Liver (tissue), 9 donors: ENCODE results near the gene P2RX5. TPM values are rescaled to one million over a fixed set of nuclear protein-coding genes. Genes with fewer than 3 reads are reported as not detected.

ENCODE experiments used
- DNase-seq: peaks from one replicate; pipeline ENCODE4 v3.0.0-alpha.2; 2017; ENCODE audit warnings: low spot score
- H3K27ac ChIP-seq, 2 donors: one replicate each; pipeline ENCODE4 v1.7.0; 2013; ENCODE audit warnings: inconsistent platforms in 2 of 2, low read length in 2 of 2, control low read depth in 1 of 2, low read depth in 1 of 2, mild to moderate bottlenecking in 1 of 2
- H3K27me3 ChIP-seq, 4 donors: one replicate each; pipeline versions ENCODE4 v1.6.1 to v1.7.0; 2013; ENCODE audit warnings: low read length in 3 of 4, inconsistent platforms in 1 of 4, mild to moderate bottlenecking in 1 of 4, moderate library complexity in 1 of 4; ENCODE audit not compliant: control insufficient read depth in 4 of 4, insufficient read depth in 4 of 4
- H3K36me3 ChIP-seq, 4 donors: one replicate each; pipeline versions ENCODE4 v1.6.1 to v1.7.0; 2013; ENCODE audit warnings: low read length in 3 of 4, mild to moderate bottlenecking in 3 of 4, low read depth in 1 of 4, moderate library complexity in 1 of 4; ENCODE audit not compliant: control insufficient read depth in 4 of 4, insufficient read depth in 3 of 4
- H3K4me1 ChIP-seq, 4 donors: one replicate each; pipeline versions ENCODE4 v1.6.1 to v1.7.0; 2013; ENCODE audit warnings: low read length in 3 of 4, mild to moderate bottlenecking in 3 of 4, moderate library complexity in 1 of 4; ENCODE audit not compliant: control insufficient read depth in 4 of 4, insufficient read depth in 4 of 4
- H3K4me3 ChIP-seq, 3 donors: one replicate each; pipeline versions ENCODE4 v1.6.1 to v1.7.0; 2013; ENCODE audit warnings: low read length in 3 of 3, control low read depth in 1 of 3, low read depth in 1 of 3, mild to moderate bottlenecking in 1 of 3
- H3K9ac ChIP-seq, 2 donors: one replicate each; pipeline ENCODE4 v1.7.0; 2013; ENCODE audit warnings: low read length in 2 of 2, mild to moderate bottlenecking in 2 of 2, moderate library complexity in 2 of 2, control low read depth in 1 of 2, low read depth in 1 of 2
- H3K9me3 ChIP-seq, 4 donors: one replicate each; pipeline versions ENCODE4 v1.6.1 to v1.7.0; 2013; ENCODE audit warnings: low read length in 3 of 4; ENCODE audit not compliant: control insufficient read depth in 4 of 4
- EGR1 ChIP-seq, 2 donors: IDR thresholded peaks; 2 replicates each; pipeline ENCODE4 v1.6.1; 2016 to 2018; ENCODE audit warnings: antibody characterized with exemption in 2 of 2, low read depth in 2 of 2
- FOXA1 ChIP-seq: IDR thresholded peaks from 2 replicates; pipeline ENCODE4 v1.6.1; 2016; ENCODE audit warnings: antibody characterized with exemption
- GABPA ChIP-seq, 2 donors: IDR thresholded peaks in 1 of 2; conservative IDR thresholded peaks in 1 of 2; 2 replicates each; pipeline ENCODE4 v1.6.1; 2016; ENCODE audit warnings: antibody characterized with exemption in 2 of 2, mild to moderate bottlenecking in 1 of 2, moderate library complexity in 1 of 2
- HNF4A ChIP-seq, 2 donors: conservative IDR thresholded peaks; 2 replicates each; pipeline ENCODE4 v1.6.1; 2016; ENCODE audit warnings: antibody characterized with exemption in 2 of 2, mild to moderate bottlenecking in 2 of 2
- JUND ChIP-seq, 2 donors: IDR thresholded peaks; 2 replicates each; pipeline ENCODE4 v1.6.1; 2016; ENCODE audit warnings: antibody characterized with exemption in 2 of 2
- MAX ChIP-seq: IDR thresholded peaks from 2 replicates; pipeline ENCODE4 v1.6.1; 2016; ENCODE audit warnings: antibody characterized with exemption
- NR2F2 ChIP-seq: IDR thresholded peaks from 2 replicates; pipeline ENCODE4 v1.6.1; 2016; ENCODE audit warnings: antibody characterized with exemption
- RAD21 ChIP-seq, 2 donors: IDR thresholded peaks; 2 replicates each; pipeline ENCODE4 v1.6.1; 2016; ENCODE audit warnings: antibody characterized with exemption in 2 of 2, mild to moderate bottlenecking in 2 of 2
- REST ChIP-seq: IDR thresholded peaks from 2 replicates; pipeline ENCODE4 v1.6.1; 2016; ENCODE audit warnings: antibody characterized with exemption, mild to moderate bottlenecking
- RXRA ChIP-seq, 2 donors: IDR thresholded peaks; 2 replicates each; pipeline ENCODE4 v1.6.1; 2017 to 2018; ENCODE audit warnings: antibody characterized with exemption in 2 of 2, mild to moderate bottlenecking in 1 of 2
- SP1 ChIP-seq: IDR thresholded peaks from 2 replicates; pipeline ENCODE4 v1.6.1; 2018; ENCODE audit warnings: antibody characterized with exemption, mild to moderate bottlenecking
- TAF1 ChIP-seq: conservative IDR thresholded peaks from 2 replicates; pipeline ENCODE4 v1.6.1; 2016; ENCODE audit warnings: antibody characterized with exemption, mild to moderate bottlenecking
- WGBS: extraction: QIAGEN DNeasy Blood & Tissue Kit; methylation state at CpG from one replicate; pipeline ENCODE4 v1.1.7; 2013; 5-methylcytosine and 5-hydroxymethylcytosine counted together
- polyA plus RNA-seq, 2 donors: library from polyadenylated mRNA; stranded (reverse) in 1 of 2; unstranded in 1 of 2; fragments of 200-250 nt in 1 of 2; fragments of >200 nt in 1 of 2; fragmentation: Nextera tagmentation in 1 of 2; extraction: Ambion mirVana in 1 of 2; gene quantifications; one replicate each; pipeline versions ENCODE4 v1.2.1 to v1.2.3, GENCODE V29; 2013 to 2015
- total RNA-seq, 2 donors: library from RNA; depleted of rRNA; stranded (reverse); fragments of >200 nt; gene quantifications; one replicate each; pipeline ENCODE4 v1.2.3, GENCODE V29; 2014
- TF ChIP-seq, protein P1 (sequence below): fragments of 150-350 bp; IDR thresholded peaks from 2 replicates; pipeline ENCODE4 v1.5.1; 2017; ENCODE audit warnings: improper control_type of control experiment, low read depth, low read length; ENCODE audit not compliant: missing input control
- TF ChIP-seq, protein P2 (sequence below): IDR thresholded peaks from 2 replicates; pipeline ENCODE4 v1.6.1; 2016; ENCODE audit warnings: antibody characterized with exemption
- TF ChIP-seq, protein P3 (sequence below): IDR thresholded peaks from 2 replicates; pipeline ENCODE4 v1.6.1; 2016; ENCODE audit warnings: antibody characterized with exemption
- donor health status: healthy.
- donor health status: healthy.
- donor health status: healthy.
- donor health status: healthy.
- donor health status: healthy.

P2RX5 gene
- total and polyA plus RNA-seq, 4 donors: 0.31 to 1.8 (median 1.1) TPM

DNA sequence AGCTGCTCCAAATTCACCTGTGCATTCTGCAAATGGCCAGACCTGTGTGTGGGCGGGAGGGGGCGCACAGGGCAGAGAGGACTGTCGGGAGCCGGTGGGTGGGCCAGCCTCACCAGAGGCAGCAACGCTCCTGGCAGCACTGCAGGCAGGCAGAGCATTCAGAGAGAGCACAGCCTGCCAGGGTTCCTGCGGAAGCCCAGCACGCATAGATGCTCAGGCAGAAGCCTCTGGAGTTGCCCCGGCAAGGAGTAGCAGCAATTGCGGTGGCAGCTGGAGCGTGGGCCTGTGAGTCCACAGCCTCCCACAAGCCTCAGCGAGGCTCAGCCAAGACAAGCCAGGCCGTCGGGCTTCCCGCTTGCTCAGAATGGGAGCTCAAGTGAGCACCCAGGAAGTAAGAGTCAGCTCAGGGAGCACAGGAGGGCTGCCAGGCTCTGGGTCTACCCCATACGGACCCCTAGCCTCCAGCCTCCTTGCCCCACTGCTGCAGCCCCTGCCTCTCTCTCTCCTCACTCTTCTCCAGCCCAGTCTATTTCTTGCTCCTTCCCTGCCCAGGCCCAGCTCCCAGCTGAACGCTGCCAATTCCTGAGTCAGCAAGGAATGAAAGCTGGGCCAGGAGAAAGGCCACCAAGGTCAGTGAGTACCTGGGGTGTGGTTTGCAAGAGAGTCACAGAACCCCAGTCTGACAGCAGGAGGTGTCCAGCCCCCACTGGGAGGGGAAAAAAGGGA, 17.7 kb downstream of the P2RX5 start:
- Histone ChIP-seq H3K9ac (no peak overlapping the region), H3K27ac (no peak overlapping the region), H3K4me1 (no peaks in the 10 kb centered on the region), H3K36me3 (no peaks in the 10 kb centered on the region), H3K4me3 (no peak overlapping the region), H3K9me3 (no peaks in the 10 kb centered on the region), H3K27me3 (no peaks in the 10 kb centered on the region)
- DNase-seq: no peak
- 77% methylated on average over 16 of the region's 16 CpGs for WGBS
- TF ChIP-seq NR2F2: no peak

- H3K27ac ChIP-seq: no peak overlapping the region
- no peak overlapping the region for H3K4me3 ChIP-seq
- H3K4me1 ChIP-seq: no peaks in the 10 kb centered on the region
- H3K9ac ChIP-seq: no peak overlapping the region
- no peaks in the 10 kb centered on the region for H3K9me3 ChIP-seq
- no peak for DNase-seq
- H3K27me3 ChIP-seq: no peaks in the 10 kb centered on the region
- WGBS: 87% methylated on average over 11 of the region's 11 CpGs
- TF ChIP-seq TAF1 (no peak), FOXA1 (no peak), RAD21 (IDR thresholded peaks at IDR 0.05) (no peak), GABPA (IDR thresholded peaks at IDR 0.05 in 1 of 2, conservative IDR thresholded peaks at IDR 0.05 in 1 of 2) (no peak), SP1 (no peak), MAX (no peak), EGR1 (IDR thresholded peaks at IDR 0.05; ENCODE audit: low read depth in 2 of 2) (no peak), RXRA (IDR thresholded peaks at IDR 0.05) (no peak), REST (no peak), HNF4A (conservative IDR thresholded peaks at IDR 0.05) (no peak), NR2F2 (no peak), JUND (IDR thresholded peaks at IDR 0.05) (no peak)
- TF ChIP-seq, protein P1, sequence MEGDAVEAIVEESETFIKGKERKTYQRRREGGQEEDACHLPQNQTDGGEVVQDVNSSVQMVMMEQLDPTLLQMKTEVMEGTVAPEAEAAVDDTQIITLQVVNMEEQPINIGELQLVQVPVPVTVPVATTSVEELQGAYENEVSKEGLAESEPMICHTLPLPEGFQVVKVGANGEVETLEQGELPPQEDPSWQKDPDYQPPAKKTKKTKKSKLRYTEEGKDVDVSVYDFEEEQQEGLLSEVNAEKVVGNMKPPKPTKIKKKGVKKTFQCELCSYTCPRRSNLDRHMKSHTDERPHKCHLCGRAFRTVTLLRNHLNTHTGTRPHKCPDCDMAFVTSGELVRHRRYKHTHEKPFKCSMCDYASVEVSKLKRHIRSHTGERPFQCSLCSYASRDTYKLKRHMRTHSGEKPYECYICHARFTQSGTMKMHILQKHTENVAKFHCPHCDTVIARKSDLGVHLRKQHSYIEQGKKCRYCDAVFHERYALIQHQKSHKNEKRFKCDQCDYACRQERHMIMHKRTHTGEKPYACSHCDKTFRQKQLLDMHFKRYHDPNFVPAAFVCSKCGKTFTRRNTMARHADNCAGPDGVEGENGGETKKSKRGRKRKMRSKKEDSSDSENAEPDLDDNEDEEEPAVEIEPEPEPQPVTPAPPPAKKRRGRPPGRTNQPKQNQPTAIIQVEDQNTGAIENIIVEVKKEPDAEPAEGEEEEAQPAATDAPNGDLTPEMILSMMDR: no peak
- TF ChIP-seq, protein P2, sequence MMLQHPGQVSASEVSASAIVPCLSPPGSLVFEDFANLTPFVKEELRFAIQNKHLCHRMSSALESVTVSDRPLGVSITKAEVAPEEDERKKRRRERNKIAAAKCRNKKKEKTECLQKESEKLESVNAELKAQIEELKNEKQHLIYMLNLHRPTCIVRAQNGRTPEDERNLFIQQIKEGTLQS: no peak
- TF ChIP-seq, protein P3, sequence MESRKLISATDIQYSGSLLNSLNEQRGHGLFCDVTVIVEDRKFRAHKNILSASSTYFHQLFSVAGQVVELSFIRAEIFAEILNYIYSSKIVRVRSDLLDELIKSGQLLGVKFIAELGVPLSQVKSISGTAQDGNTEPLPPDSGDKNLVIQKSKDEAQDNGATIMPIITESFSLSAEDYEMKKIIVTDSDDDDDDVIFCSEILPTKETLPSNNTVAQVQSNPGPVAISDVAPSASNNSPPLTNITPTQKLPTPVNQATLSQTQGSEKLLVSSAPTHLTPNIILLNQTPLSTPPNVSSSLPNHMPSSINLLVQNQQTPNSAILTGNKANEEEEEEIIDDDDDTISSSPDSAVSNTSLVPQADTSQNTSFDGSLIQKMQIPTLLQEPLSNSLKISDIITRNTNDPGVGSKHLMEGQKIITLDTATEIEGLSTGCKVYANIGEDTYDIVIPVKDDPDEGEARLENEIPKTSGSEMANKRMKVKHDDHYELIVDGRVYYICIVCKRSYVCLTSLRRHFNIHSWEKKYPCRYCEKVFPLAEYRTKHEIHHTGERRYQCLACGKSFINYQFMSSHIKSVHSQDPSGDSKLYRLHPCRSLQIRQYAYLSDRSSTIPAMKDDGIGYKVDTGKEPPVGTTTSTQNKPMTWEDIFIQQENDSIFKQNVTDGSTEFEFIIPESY: no peak
- peaks cover 0 to 3% (median under 1%) of the 10 kb centered on the region in 4 donors for H3K36me3 ChIP-seq
Observed at GRCh38 chr17:3675886-3676285, 20.1 kb downstream of the P2RX5 start.
